Bronchial epithelial cell (primary cell): ENCODE measurements around the gene UGT1A9. TPM values are rescaled to one million over a fixed set of nuclear protein-coding genes. Genes with fewer than 3 reads are reported as not detected.

Experiments
- DNase-seq: peaks from one replicate; pipeline ENCODE4 v3.0.0-alpha.2; 2010; ENCODE audit warnings: low read depth
- FAIRE-seq: peaks from 2 replicates; lab custom pipeline; 2011; peaks lifted over from hg19 to GRCh38; lab: Jason Lieb, UNC
- H3K27me3 ChIP-seq: 2 replicates; pipeline ENCODE4 v1.5.1; 2011; ENCODE audit warnings: low read length; ENCODE audit not compliant: control insufficient read depth, insufficient read depth
- H3K36me3 ChIP-seq: 2 replicates; pipeline ENCODE4 v1.5.1; 2011; ENCODE audit warnings: low read length; ENCODE audit not compliant: control insufficient read depth, insufficient read depth
- H3K4me3 ChIP-seq: 2 replicates; pipeline ENCODE4 v1.5.1; 2011; ENCODE audit warnings: mild to moderate bottlenecking, low read depth, low read length, control low read depth
- CTCF ChIP-seq: IDR thresholded peaks from 2 replicates; pipeline ENCODE4 v1.5.1; 2011; ENCODE audit warnings: mild to moderate bottlenecking, moderate library complexity, low read length, control low read depth, inconsistent platforms; ENCODE audit not compliant: insufficient read depth, severe bottlenecking
- total RNA-seq: library from RNA; depleted of rRNA; stranded (reverse); fragments of >200 nt; gene quantifications from 2 replicates; pipeline ENCODE4 v1.2.1, GENCODE V29; 2014

Gene UGT1A9
- total RNA-seq, 1 donor from 2014 or later = 0.26 TPM

GRCh38 chr2:233708942-233709341 is 37.2 kb downstream of the UGT1A9 start:
- TF ChIP-seq CTCF = no peak
- Histone ChIP-seq H3K4me3 (no peak overlapping the region), H3K27me3 (no peaks in the 10 kb centered on the region), H3K36me3 (peaks cover 5% of the 10 kb centered on the region)
- FAIRE-seq = no peak
- DNase-seq = no peak

GRCh38 chr2:233711312-233712008 is 39.8 kb downstream of the UGT1A9 start:
- no peak overlapping the region for H3K4me3 ChIP-seq
- FAIRE-seq (peak; percentile 88), DNase-seq (peak; percentile 60)
- peaks cover 6% of the 10 kb centered on the region for H3K36me3 ChIP-seq
- TF ChIP-seq CTCF = peak; percentile 88
- no peaks in the 10 kb centered on the region for H3K27me3 ChIP-seq

- Histone ChIP-seq H3K27me3 (no peaks in the 10 kb centered on the region), H3K4me3 (no peak within 1 kb of the TSS), H3K36me3 (peaks cover 8% of the 10 kb centered on the region)
- DNase-seq (no peak), FAIRE-seq (no peak)
- no peak for TF ChIP-seq CTCF
These were observed 41.0 kb downstream of the UGT1A9 start, which contains the start of gene UGT1A5 for GRCh38 chr2:233712611-233713261. Gene UGT1A5 (plus strand): TSS chr2:233712907. CDS start chr2:233712992, 85 bp downstream.

GRCh38 chr2:233713262-233713615 is 41.5 kb downstream of the UGT1A9 start:
- no peak for TF ChIP-seq CTCF
- Histone ChIP-seq H3K4me3 (no peak overlapping the region), H3K36me3 (peaks cover 9% of the 10 kb centered on the region), H3K27me3 (no peaks in the 10 kb centered on the region)
- no peak for FAIRE-seq
- no peak for DNase-seq

- Histone ChIP-seq H3K4me3 (no peak overlapping the region), H3K27me3 (no peaks in the 10 kb centered on the region), H3K36me3 (peaks cover 8% of the 10 kb centered on the region)
- FAIRE-seq (no peak), DNase-seq (no peak)
- no peak for TF ChIP-seq CTCF
These were observed 42.4 kb downstream of the UGT1A9 start for GRCh38 chr2:233714121-233714520.

GRCh38 chr2:233718552-233718951 is 46.9 kb downstream of the UGT1A9 start, which contains the start of gene UGT1A4:
Gene UGT1A4 (plus strand): TSS chr2:233718736. CDS start chr2:233718821, 85 bp downstream.
- H3K36me3 ChIP-seq = peaks cover 7% of the 10 kb centered on the region
- H3K27me3 ChIP-seq = no peaks in the 10 kb centered on the region
- FAIRE-seq (peak; percentile 94), DNase-seq (no peak)
- TF ChIP-seq CTCF = no peak
- H3K4me3 ChIP-seq = no peak within 1 kb of the TSS
